Panc1 (cell line): Measurements from ENCODE around the gene FXYD7.

ENCODE experiments used
- CTCF ChIP-seq: fragments of 450-650 bp; IDR thresholded peaks from 2 replicates; pipeline ENCODE4 v1.5.1; 2017; ENCODE audit warnings: mild to moderate bottlenecking
- POLR2AphosphoS5 ChIP-seq: IDR thresholded peaks from 2 replicates; pipeline ENCODE4 v1.6.1; 2012; ENCODE audit warnings: mild to moderate bottlenecking, low read depth, low read length, moderate library complexity
- SIN3A ChIP-seq: IDR thresholded peaks from 2 replicates; pipeline ENCODE4 v1.6.1; 2012; ENCODE audit warnings: low read depth, mild to moderate bottlenecking, low read length, moderate library complexity, borderline replicate concordance; ENCODE audit not compliant: insufficient read depth
- TCF7L2 ChIP-seq: IDR thresholded peaks from 2 replicates; pipeline ENCODE4 v1.6.1; 2011; ENCODE audit warnings: mild to moderate bottlenecking, low read depth, low read length, inconsistent platforms

GRCh38 chr19:35118268-35119020 is 24.6 kb upstream of the FXYD7 start:
- TF ChIP-seq CTCF (no peak), POLR2AphosphoS5 (no peak), TCF7L2 (no peak), SIN3A (no peak)
